CMK (cell line): ENCODE data around the gene PILRA.
"Not testable (repeated sequence)": the region's sequence is repeated elsewhere in the genome, so short reads cannot be mapped to it uniquely, and the experiment has no call there.

Experiments
- DNase-seq: peaks from one replicate; pipeline ENCODE4 v3.0.0-alpha.2; 2010; ENCODE audit warnings: low read depth

PILRA gene

DNA sequence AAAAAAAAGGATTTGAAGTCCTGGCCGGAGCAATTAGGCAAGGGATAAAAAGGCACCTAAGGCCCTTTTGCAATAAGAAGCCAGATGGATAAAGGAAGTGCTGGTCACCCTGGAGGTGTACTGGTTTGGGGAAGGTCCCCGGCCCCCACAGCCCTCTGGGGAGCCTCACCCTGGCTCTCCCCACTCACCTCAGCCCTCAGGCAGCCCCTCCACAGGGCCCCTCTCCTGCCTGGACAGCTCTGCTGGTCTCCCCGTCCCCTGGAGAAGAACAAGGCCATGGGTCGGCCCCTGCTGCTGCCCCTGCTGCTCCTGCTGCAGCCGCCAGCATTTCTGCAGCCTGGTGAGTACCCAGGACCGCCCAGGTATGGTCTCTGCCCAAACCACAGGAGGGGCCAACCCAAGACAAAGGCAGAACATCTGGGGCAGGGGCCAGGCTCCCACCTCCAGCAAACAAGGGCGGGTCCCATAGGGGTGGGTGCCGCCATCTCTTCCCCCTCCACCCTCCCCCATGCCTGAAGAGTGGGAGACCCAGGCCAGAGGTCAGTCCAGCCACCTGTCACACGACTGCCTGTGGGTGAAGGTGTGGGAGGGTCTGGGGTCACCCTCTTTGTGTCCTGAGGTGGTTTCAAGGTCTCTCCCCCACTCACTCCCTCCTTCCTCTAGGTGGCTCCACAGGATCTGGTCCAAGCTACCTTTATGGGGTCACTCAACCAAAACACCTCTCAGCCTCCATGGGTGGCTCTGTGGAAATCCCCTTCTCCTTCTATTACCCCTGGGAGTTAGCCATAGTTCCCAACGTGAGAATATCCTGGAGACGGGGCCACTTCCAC lies 15.0 kb upstream of the PILRA start, which contains the start of gene PILRB:
PILRB (plus strand) TSS at position 91 of the 830 bp plus-strand sequence; CDS start at position 277, 186 bp downstream.
- no peak for DNase-seq

DNA sequence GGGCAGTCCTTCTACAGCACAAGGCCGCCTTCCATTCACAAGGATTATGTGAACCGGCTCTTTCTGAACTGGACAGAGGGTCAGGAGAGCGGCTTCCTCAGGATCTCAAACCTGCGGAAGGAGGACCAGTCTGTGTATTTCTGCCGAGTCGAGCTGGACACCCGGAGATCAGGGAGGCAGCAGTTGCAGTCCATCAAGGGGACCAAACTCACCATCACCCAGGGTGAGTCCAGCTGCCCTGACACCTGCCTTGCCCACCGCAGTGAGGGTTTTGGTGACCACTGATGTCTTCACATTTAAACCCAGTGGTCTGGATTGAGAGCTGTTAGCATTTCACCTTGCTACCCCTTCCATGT lies 14.5 kb upstream of the PILRA start:
- DNase-seq = no peak

DNA sequence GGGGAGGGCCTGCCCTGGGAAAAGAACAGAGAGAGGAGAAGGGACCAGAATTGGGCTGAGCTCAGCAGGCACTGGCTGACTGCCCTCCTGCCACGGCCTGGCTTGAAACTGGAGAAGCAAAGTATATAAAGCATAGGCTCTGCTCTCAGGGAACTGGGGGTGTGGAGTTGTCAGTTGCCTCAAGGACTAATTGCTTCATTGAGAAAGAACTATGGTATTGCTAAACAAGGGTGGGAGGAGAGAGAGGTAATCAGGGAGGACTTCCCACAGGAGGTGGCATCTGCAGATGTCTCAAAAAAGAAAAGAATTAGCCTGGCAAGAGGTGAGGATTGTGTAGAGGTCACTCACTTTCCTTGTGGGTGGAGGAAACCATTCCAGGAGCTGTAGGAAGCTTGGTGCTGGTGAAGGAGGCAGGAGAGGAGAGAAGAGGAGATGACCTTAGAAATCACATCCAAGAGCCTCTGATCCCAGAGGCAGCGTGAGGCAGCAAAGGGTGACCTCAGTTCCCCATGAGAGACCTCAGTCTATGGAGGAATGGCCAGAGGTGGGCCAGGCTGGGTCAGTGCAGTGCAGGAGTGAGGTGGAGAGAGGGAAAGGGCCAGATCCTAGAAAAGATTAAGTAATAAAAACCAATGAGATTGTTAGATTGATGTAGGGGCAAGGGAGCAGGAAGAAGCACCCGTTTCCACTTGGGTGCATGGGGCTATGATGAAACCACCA lies 13.0 kb upstream of the PILRA start:
- DNase-seq = no peak

DNA sequence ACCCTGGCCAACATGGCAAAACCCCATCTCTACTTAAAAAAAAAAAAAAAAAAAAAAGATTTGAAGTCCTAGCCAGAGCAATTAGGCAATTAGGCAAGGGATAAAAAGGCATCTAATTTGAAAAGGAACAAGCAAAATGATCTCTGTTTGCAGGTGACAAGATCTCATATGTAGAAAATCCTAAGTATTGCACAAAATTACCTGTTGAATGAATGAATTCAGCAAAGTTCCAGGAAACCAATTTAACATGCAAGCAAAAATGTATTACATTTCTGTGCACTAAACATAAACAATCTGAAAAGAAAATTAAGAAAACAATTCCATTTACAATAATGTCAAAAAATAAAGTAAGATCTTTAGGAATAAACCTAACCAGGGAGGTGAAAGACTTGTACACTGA lies 10.2 kb upstream of the PILRA start:
- DNase-seq = no peak

- not testable (repeated sequence) for DNase-seq
Observed at GRCh38 chr7:100363797-100364196, 9.5 kb upstream of the PILRA start.

DNA sequence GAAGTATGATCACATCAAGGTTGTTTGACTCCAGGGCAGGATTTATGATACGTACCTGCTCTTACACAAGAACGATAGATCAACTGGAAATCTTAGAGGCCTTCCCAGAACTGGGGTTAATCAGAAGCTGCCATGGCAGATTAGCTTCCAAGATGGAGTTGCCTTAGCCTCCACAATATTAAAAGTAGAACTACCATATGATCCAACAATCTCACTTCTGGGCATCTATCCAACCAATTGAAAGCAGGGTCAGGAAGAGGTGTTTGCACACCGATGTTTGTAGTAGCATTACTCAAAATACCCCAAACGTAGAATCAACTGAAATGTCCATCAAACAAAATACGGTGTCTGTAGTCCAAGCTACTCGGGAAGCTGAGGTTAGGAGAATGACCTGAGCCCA lies 8.8 kb upstream of the PILRA start:
- no peak for DNase-seq

DNA sequence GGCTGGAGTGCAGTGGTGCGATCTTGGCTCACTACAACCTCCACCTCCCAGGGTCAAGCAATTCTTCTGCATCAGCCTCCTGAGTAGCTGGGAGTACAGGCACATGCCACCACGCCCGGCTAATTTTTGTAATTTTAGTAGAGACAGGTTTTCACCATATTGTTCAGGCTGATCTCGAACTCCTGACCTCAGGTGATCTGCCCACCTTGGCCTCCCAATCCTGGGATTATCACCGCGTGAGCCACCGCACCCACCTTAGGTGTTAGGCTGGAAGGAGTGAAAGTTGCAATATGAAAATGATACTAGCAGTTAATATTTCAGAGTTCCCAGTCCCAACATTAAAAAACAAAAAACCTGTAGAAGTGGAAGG lies 7.3 kb upstream of the PILRA start:
- DNase-seq = not testable (repeated sequence)

DNA sequence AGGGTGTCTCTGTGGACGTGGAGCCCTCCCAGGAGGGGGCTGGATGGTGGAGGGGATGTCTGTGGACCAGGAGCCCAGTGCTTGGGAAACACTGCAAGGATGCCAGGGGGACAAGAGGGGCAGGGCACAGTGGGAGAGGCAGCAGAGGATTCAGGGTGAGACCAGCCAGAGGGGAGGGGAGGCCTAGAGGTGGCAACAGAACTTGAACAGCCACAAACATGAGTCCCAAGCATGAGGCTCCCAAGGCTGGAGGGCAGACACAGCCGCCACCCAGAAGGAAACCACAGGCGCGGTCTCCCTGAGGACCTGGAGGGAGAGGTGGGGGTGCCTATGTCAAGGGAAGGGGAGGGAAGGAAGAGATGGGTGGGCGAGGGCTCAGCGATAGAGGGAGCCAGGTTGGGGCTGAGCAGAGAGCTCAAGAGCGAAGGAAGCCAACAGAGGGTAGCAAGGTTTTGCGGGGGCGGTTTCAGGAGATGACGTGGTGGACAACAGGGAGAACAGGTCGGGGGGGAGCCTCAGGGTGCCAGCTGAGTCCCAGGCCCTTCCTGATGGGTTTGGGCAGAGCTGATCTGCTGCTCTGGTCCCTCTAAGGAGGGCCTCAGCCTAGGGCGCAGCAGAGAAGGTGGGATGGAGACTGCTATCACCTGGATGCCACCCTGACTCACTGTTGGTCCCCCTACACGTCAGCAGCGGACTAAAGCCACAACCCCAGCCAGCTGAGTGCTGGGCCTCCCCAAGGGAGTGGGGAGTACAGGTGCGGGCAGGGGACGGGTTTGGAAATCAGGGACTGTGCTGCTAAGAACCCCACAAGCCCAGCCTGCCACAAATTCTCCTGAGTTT lies 6.7 kb upstream of the PILRA start:
- no peak for DNase-seq

GRCh38 chr7:100367251-100367620 lies 6.1 kb upstream of the PILRA start:
- no peak for DNase-seq

DNA sequence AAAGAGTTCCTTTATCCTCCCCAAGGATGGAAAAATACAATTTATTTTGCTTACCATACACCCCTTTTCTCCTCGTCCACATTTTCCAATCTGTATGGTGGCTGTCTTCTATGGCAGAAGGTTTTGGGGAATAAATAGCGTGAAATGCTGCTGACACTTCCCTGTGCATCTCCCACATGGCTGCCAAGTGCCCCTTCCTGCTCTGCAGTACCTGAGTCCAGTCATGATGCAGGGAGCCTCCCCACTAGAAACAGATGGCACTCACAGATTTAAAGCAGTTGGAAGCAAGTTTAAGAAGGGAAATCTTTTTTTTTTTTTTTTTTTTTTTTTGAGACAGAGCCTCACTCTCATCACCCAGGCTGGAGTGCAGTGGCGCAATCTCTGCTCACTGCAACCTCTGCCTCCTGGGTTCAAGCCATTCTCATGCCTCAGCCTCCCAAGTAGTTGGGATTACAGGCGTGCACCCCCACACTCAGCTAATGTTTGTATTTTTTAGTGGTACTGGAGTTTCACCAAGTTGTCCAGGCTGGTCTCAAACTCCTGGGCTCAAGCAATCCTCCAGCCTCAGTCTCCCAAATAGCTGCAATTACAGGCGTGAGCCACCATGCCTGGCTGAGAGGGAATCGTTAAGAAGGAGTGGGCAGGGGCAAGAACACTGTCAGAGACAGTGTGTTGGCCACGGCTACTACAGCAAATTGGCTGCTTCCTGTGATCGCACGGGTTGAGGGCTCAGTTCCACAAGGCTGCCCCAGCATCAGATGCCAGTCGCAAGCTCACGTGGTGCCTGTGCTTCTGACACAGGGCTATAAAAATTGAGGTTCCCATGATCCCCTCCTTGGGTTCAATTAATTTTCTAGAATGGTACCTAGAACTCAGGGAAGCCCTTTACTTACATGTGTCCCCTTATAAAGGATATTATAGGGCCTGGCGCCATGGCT lies 5.3 kb upstream of the PILRA start:
- no peak for DNase-seq

DNA sequence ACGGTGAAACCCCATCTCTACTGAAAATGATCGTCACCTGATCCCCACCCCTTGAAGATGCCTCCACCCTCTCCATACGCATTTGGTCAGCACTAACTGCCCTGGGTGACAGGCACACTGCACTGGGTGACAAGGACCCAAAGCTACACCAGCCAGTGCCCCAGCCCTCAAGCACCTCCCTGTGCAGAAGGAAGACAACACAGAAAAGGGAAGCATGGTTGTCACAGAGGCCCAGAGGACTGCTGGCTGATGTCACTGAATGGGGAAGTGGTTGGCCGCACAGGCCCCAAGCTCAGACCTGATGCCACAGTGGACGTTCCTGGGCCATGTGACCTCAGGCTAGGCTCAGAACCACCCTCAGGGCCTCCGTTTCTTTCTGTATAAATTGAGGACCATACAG lies 4.2 kb upstream of the PILRA start:
- DNase-seq = peak; percentile 84

GRCh38 chr7:100370303-100370702 lies 3.0 kb upstream of the PILRA start:
- DNase-seq = no peak

GRCh38 chr7:100370746-100371145 lies 2.5 kb upstream of the PILRA start:
- no peak for DNase-seq

- no peak for DNase-seq
Observed at GRCh38 chr7:100371561-100372171, 1.6 kb upstream of the PILRA start.

- no peak for DNase-seq
Observed at GRCh38 chr7:100372256-100372655, 1.0 kb upstream of the PILRA start.

DNA sequence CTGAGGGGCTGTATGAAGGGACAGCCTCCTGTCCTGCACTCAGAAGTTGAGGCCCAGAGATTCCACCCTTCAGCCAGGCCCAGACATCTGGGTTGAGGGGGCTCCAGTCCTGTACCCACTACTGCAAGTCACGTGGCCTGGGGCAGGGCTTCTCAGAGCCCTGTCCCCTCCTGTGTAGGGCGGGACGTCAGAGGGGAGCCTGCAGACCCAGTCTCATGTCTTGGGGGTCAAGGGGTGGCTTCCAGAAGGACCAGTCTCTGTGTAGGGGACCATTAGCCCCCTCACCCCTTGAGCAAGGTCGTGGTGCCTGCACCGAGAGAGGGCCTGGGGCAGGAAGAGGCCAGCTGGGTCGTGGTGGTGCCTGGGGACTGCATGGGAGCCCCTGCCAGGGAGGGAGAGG lies 593 bp upstream of the PILRA start:
- DNase-seq = no peak

GRCh38 chr7:100373870-100374598 lies 747 bp downstream of the PILRA start:
- DNase-seq = not testable (repeated sequence)

DNA sequence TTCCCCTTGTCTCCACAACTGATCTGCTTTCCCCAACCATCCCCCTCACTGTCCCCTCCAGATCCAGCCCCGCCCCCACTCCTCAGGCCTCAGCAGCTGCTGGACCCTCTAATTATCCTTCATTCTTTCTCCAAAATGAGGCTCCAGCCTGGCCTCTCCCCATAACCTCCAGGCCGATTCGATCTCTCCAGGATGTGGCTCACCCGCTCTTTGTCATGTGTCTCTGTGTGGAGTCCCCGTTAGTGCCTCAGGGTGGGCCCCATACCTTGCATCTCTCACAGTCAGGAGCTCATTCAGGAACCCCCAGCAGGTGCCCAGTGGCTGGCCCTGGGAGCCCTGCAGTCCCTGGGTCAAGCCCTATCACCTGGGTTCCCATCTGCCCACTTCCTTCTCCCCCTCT lies 1.3 kb downstream of the PILRA start:
- DNase-seq = no peak

- DNase-seq = no peak
Observed at GRCh38 chr7:100376066-100376465, 2.8 kb downstream of the PILRA start.

DNA sequence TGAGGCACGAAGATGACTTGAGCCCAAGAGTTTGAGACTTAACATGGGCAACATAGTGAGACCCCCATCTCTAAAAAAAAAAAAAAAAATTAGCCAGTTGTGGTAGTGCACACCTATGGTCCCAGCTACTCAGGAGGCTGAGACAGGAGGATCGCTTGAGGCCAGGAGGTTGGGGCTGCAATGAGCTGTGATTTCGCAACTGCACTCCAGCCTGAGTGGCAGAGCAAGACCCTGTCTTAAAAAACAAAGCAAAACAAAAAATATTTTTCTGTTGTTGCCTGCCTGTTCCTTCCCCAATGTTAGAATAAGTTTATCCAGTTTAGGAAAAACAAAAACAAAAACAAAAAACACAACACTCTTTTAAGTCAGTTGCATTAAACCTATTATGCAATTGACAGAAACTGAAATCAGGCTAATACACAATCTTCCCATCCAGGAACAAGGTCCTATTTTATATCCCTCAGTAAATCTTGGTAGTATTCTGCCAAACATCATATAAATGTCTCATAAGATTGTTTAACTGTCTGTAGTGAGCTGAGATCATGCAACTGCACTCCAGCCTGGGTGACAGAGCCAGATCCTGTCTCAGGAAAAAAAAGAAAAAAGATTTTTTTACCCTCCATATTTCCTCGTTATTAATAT lies 4.9 kb downstream of the PILRA start:
- DNase-seq = no peak
